Effector memory CD4-positive, alpha-beta T cell (primary cell): ENCODE data around the gene L3MBTL4.
"Not testable (repeated sequence)": the region's sequence is repeated elsewhere in the genome, so short reads cannot be mapped to it uniquely, and the experiment has no call there.

ENCODE experiments used
- DNase-seq, 3 donors: peaks; one replicate each; pipeline ENCODE4 v3.0.0-alpha.2; 2020
- H3K27ac ChIP-seq: 2 replicates; pipeline ENCODE4 v1.7.0; 2013; ENCODE audit warnings: mild to moderate bottlenecking, low read length, moderate library complexity; ENCODE audit not compliant: insufficient read depth, poor library complexity, severe bottlenecking
- H3K27me3 ChIP-seq: replicated peaks from 2 replicates; pipeline ENCODE4 v1.7.0; 2013; ENCODE audit warnings: mild to moderate bottlenecking, low read length; ENCODE audit not compliant: insufficient read depth, control insufficient read depth, poor library complexity, severe bottlenecking
- H3K36me3 ChIP-seq: 2 replicates; pipeline ENCODE4 v1.7.0; 2013; ENCODE audit warnings: mild to moderate bottlenecking, low read length, moderate library complexity; ENCODE audit not compliant: control insufficient read depth, insufficient read depth
- H3K4me1 ChIP-seq: 2 replicates; pipeline ENCODE4 v1.7.0; 2013; ENCODE audit warnings: low read length, mild to moderate bottlenecking; ENCODE audit not compliant: control insufficient read depth, insufficient read depth, poor library complexity, severe bottlenecking
- H3K4me3 ChIP-seq: 2 replicates; pipeline ENCODE4 v1.7.0; 2013; ENCODE audit warnings: low read length, low read depth, mild to moderate bottlenecking; ENCODE audit not compliant: insufficient read depth, poor library complexity, severe bottlenecking
- H3K9me3 ChIP-seq: 2 replicates; pipeline ENCODE4 v1.7.0; 2013; ENCODE audit warnings: mild to moderate bottlenecking, low read length, moderate library complexity; ENCODE audit not compliant: control insufficient read depth

The L3MBTL4 gene

DNA sequence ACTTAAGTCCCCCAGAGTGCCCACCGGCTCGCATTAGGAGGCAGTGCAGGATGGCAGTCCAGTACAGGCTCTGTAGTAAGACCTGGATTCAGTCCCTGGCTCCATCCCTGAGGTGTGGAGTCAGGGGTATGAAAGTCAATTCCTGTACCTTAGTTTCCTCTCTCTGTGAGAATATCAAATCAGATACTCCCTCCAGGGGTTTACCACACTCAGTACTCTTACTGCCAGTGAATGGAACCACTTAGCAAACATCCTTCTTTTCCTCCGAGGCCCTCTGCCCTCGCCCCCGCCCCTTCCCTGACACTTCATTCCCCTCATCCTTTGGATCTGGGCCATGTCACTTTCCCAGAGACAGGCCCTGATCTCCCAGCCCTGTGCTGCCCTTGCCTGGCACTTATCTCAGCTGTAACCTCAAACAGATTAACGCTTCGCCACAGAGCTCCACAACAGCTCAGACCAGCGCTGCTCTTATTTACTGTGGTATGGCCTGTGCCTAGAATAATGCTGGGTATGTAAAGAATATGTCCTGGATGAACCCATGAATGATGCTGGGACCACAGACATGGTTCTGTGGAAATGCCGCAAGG lies 360.4 kb downstream of the L3MBTL4 start:
- Histone ChIP-seq H3K4me1 (no peaks in the 10 kb centered on the region), H3K4me3 (no peak overlapping the region), H3K9me3 (no peaks in the 10 kb centered on the region), H3K27me3 (no peaks in the 10 kb centered on the region), H3K27ac (no peak overlapping the region), H3K36me3 (no peaks in the 10 kb centered on the region)
- DNase-seq = no peak

DNA sequence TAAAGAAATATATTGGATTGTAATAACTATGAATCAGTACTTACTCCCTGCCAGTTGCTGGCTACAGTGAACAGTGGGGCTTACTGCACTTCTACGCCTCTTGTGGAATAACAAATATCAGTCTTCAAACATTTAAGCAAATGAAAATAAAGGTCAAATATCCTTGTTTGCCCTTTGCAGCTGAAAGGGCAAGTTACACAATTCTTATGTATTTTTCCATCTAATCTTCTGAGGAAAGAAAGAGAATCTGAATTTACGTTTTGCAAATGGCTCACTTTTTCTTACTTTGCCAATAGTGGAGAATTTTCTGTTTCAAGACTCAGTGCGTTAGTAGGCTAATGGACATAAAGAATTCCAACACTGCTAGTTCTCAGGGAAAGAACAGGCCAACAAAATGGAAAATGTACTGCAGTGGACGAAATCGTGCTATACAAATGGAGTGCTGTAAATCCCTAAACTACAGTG lies 362.2 kb downstream of the L3MBTL4 start:
- DNase-seq = no peak
- no peaks in the 10 kb centered on the region for H3K9me3 ChIP-seq
- no peaks in the 10 kb centered on the region for H3K4me1 ChIP-seq
- H3K4me3 ChIP-seq = no peak overlapping the region
- no peak overlapping the region for H3K27ac ChIP-seq
- H3K36me3 ChIP-seq = no peaks in the 10 kb centered on the region
- H3K27me3 ChIP-seq = no peaks in the 10 kb centered on the region

DNA sequence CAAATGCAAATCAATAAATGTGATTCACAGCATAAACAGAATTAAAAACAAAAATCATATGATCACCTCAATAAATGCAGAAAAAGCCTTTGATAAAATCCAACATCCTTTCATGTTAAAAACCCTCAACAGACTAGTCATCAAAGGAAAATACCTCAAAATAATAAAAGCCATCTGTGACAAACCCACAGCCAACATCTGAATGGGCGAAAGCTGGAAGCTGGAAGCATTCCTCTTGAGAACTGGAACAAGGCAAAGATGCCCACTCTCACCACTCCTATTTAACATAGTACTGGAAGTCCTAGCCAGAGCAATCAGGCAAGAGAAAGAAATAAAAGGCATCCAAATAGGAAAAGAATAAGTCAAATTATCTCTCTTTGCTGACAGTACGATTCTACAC lies 367.1 kb downstream of the L3MBTL4 start:
- H3K9me3 ChIP-seq, DNase-seq, H3K4me1 ChIP-seq, H3K4me3 ChIP-seq, H3K27ac ChIP-seq, H3K36me3 ChIP-seq, H3K27me3 ChIP-seq: not testable (repeated sequence)

DNA sequence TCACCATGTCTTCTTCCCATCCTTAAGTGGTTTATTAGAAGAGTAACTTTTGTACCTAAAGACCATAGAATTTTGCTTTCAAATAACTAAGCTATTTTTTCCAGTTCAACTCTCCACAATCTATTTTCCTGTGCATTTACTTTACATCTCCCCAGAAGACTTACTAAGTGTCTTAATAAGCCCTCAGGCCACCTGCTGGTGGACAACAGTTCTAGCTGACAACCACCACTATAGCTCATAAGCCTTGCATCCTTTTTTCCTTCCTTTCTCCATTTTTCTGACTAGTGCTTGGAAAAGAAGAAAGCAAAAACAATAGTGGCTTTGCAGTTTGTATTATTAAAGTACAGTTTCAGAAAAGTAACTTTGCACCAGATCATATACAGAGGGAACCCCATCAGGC lies 369.9 kb downstream of the L3MBTL4 start:
- DNase-seq = no peak
- H3K27me3 ChIP-seq = no peaks in the 10 kb centered on the region
- no peaks in the 10 kb centered on the region for H3K9me3 ChIP-seq
- H3K27ac ChIP-seq = no peak overlapping the region
- no peaks in the 10 kb centered on the region for H3K4me1 ChIP-seq
- H3K36me3 ChIP-seq = no peaks in the 10 kb centered on the region
- H3K4me3 ChIP-seq = no peak overlapping the region

DNA sequence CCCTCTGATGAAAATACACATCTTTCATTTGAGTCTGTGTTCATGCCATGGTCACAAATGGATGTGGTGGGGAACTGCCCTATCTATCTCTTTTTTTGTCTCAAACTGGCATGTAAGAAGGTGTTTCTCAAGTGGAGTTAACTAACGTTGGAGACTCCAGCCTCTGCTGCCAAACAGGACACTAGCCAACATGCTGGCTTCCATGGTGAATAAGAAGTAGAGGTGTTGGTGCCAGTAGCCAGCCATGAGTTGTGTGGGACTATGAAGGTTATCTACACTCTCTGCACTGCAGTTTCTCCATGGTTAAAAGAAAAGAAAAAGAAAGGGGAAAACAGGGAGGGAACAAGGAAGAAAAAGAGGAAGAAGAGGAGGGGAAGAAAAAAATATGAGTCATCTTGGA lies 370.4 kb downstream of the L3MBTL4 start:
- no peaks in the 10 kb centered on the region for H3K36me3 ChIP-seq
- no peaks in the 10 kb centered on the region for H3K4me1 ChIP-seq
- no peak overlapping the region for H3K4me3 ChIP-seq
- H3K27me3 ChIP-seq = no peaks in the 10 kb centered on the region
- H3K9me3 ChIP-seq = no peaks in the 10 kb centered on the region
- no peak for DNase-seq
- no peak overlapping the region for H3K27ac ChIP-seq

DNA sequence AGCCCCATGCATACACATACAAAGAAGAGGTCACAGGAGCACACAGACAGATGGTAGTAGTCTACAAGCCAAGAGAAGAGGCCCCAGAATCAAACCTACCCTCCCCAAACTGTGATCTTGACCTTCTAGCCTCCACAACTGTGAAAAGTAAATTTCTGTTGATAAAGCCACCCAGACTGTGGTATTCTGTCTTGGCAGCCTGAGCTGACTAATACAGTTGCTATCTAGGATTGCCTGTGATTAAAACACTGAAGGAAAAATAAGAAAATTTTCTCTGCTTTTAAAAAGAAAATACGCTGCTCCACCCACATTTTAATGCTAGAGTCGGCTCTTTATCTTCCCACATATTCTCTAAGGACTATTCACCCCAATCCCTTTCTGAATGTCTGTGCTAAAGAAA lies 375.7 kb downstream of the L3MBTL4 start:
- no peak for DNase-seq
- no peaks in the 10 kb centered on the region for H3K27me3 ChIP-seq
- no peaks in the 10 kb centered on the region for H3K4me1 ChIP-seq
- H3K4me3 ChIP-seq = no peak overlapping the region
- no peak overlapping the region for H3K27ac ChIP-seq
- no peaks in the 10 kb centered on the region for H3K36me3 ChIP-seq
- no peaks in the 10 kb centered on the region for H3K9me3 ChIP-seq

DNA sequence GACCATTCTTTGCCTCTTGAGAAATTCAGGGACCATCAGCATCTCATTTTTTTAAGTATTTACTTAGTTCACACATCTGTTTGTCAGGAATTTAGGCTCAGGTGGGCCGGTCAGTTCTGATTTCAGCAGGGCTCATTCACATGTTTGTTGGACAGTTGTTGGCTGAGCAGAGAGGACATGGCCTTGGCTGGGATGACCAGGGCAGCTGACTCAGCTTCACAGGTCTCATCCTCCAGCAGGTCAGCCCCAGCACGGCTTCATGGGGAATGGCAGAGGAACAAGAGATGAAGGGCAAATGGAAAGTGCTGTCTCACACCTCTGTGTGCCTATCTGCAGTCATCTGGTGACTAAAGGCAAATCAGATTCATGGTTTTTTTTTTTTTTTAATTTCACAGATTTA lies 383.3 kb downstream of the L3MBTL4 start:
- no peak for DNase-seq
- Histone ChIP-seq H3K27ac (no peak overlapping the region), H3K4me3 (no peak overlapping the region), H3K4me1 (no peaks in the 10 kb centered on the region), H3K36me3 (no peaks in the 10 kb centered on the region), H3K9me3 (no peaks in the 10 kb centered on the region), H3K27me3 (no peaks in the 10 kb centered on the region)

DNA sequence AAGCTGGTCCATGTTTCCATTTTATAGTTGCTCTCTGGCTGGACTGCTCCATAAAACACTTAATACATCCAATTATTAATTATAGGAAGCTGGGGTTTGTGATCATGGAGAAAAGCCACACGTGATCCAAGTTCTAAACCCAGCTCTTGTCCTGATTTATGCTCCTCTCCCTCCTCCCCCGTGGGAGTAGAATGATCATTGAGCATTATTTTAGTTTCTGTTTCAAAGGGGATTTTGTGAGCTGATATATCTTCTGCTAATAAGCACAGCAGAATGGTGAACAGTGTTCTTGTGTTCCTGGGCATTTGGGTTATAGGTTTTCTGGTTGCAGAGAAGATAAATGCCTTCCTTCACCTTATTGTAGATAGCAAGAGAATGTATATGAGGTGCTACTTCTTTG lies 383.7 kb downstream of the L3MBTL4 start:
- H3K27me3 ChIP-seq = no peaks in the 10 kb centered on the region
- H3K4me3 ChIP-seq = no peak overlapping the region
- no peak for DNase-seq
- no peaks in the 10 kb centered on the region for H3K4me1 ChIP-seq
- no peaks in the 10 kb centered on the region for H3K36me3 ChIP-seq
- no peak overlapping the region for H3K27ac ChIP-seq
- H3K9me3 ChIP-seq = no peaks in the 10 kb centered on the region

DNA sequence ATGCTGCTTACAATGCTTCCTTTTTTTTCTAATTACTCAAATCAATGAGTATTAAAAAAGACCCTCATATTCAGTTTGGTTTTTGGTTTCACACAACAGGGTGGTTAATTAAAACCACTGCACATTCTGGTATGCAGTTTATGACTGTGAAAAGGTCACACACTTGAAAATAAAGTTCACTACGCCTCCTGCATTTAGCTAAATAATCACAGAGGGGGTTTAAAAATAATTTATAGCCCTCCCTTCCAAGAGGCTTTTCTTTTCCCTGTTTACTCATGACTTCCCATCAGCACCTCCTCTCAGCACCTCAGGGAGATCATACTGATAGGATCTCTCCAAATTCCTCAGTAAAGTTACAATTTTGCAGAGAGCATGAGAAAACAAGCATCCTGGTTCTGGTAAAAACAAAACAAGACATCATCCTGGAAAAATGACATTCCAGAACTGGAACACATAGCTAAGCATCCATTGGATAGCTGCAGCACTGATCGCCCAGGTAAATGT lies 389.9 kb downstream of the L3MBTL4 start:
- no peaks in the 10 kb centered on the region for H3K36me3 ChIP-seq
- H3K27me3 ChIP-seq = no peaks in the 10 kb centered on the region
- H3K9me3 ChIP-seq = no peaks in the 10 kb centered on the region
- H3K4me1 ChIP-seq = no peaks in the 10 kb centered on the region
- no peak overlapping the region for H3K4me3 ChIP-seq
- no peak for DNase-seq
- H3K27ac ChIP-seq = no peak overlapping the region

DNA sequence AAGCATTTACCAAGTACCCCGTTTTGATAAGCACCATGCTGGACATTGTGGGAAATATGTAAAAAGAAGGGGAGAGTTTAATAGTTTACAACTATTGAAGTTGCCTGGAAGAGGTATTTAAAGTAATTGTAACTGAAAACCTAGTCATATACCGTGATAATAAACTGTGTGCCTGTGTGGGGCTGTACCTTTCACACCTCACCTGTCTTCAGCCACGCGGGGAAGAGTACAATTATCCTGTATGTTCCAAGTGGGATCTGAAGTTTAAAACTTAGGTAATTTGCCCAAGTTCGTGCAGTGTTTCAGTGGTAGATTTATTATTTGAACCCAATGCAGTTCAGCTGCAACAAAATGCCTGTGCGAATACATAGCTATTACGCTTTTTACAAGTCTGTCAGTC lies 391.2 kb downstream of the L3MBTL4 start:
- H3K4me1 ChIP-seq = no peaks in the 10 kb centered on the region
- no peaks in the 10 kb centered on the region for H3K36me3 ChIP-seq
- H3K4me3 ChIP-seq = no peak overlapping the region
- no peaks in the 10 kb centered on the region for H3K9me3 ChIP-seq
- no peak for DNase-seq
- no peaks in the 10 kb centered on the region for H3K27me3 ChIP-seq
- H3K27ac ChIP-seq = no peak overlapping the region
